Muscle layer of colon (tissue), 2 donors: ENCODE measurements around the gene UVRAG.

Experiments used
- H3K27ac ChIP-seq: one replicate; pipeline ENCODE4 v1.7.0; 2013; ENCODE audit warnings: low read depth, mild to moderate bottlenecking, low read length, moderate library complexity
- H3K27me3 ChIP-seq, 2 donors: one replicate each; pipeline ENCODE4 v1.7.0; 2013; ENCODE audit warnings: low read length in 2 of 2, mild to moderate bottlenecking in 2 of 2; ENCODE audit not compliant: insufficient read depth in 2 of 2, control insufficient read depth in 1 of 2
- H3K36me3 ChIP-seq: one replicate; pipeline ENCODE4 v1.7.0; 2013; ENCODE audit warnings: mild to moderate bottlenecking, low read length; ENCODE audit not compliant: insufficient read depth
- H3K4me1 ChIP-seq: one replicate; pipeline ENCODE4 v1.7.0; 2013; ENCODE audit warnings: mild to moderate bottlenecking, low read length; ENCODE audit not compliant: insufficient read depth
- H3K4me3 ChIP-seq, 2 donors: one replicate each; pipeline ENCODE4 v1.7.0; 2013; ENCODE audit warnings: low read length in 2 of 2, low read depth in 1 of 2, mild to moderate bottlenecking in 1 of 2, moderate library complexity in 1 of 2
- H3K9ac ChIP-seq: one replicate; pipeline ENCODE4 v1.7.0; 2013; ENCODE audit warnings: low read length
- H3K9me3 ChIP-seq: one replicate; pipeline ENCODE4 v1.7.0; 2013; ENCODE audit warnings: mild to moderate bottlenecking, low read length
- donor health status: abdominal sarcoma.
- donor health status: Adenocarcinoma of cecum.

UVRAG gene

GRCh38 chr11:75785187-75785586 is 29.8 kb upstream of the UVRAG start:
- H3K9ac ChIP-seq, result no peak overlapping the region
- H3K36me3 ChIP-seq, result no peaks in the 10 kb centered on the region
- H3K9me3 ChIP-seq, result no peaks in the 10 kb centered on the region
- H3K27me3 ChIP-seq, result no peaks in the 10 kb centered on the region
- no peak overlapping the region for H3K4me3 ChIP-seq
- H3K27ac ChIP-seq, result no peak overlapping the region
- no peaks in the 10 kb centered on the region for H3K4me1 ChIP-seq

GRCh38 chr11:75786101-75786736 is 28.8 kb upstream of the UVRAG start:
- no peaks in the 10 kb centered on the region for H3K9me3 ChIP-seq

GRCh38 chr11:75789521-75789920 is 25.5 kb upstream of the UVRAG start:
- Histone ChIP-seq H3K27me3 (no peaks in the 10 kb centered on the region), H3K9me3 (no peaks in the 10 kb centered on the region), H3K4me3 (no peak overlapping the region), H3K4me1 (no peaks in the 10 kb centered on the region), H3K9ac (no peak overlapping the region), H3K36me3 (no peaks in the 10 kb centered on the region), H3K27ac (no peak overlapping the region)

More at GRCh38 chr11:75786101-75786736, 28.8 kb upstream of the UVRAG start:
- Histone ChIP-seq H3K9ac (no peak overlapping the region), H3K27me3 (no peaks in the 10 kb centered on the region), H3K4me1 (no peaks in the 10 kb centered on the region), H3K36me3 (no peaks in the 10 kb centered on the region), H3K4me3 (no peak overlapping the region), H3K27ac (no peak overlapping the region)

- Histone ChIP-seq H3K4me1 (no peaks in the 10 kb centered on the region), H3K9ac (no peak overlapping the region), H3K27me3 (no peaks in the 10 kb centered on the region), H3K36me3 (no peaks in the 10 kb centered on the region), H3K4me3 (no peak overlapping the region), H3K9me3 (no peaks in the 10 kb centered on the region), H3K27ac (no peak overlapping the region)
These were observed 24.0 kb upstream of the UVRAG start for GRCh38 chr11:75790986-75791385.

GRCh38 chr11:75792127-75792731 is 22.8 kb upstream of the UVRAG start:
- Histone ChIP-seq H3K9me3 (no peaks in the 10 kb centered on the region), H3K36me3 (no peaks in the 10 kb centered on the region), H3K27me3 (no peaks in the 10 kb centered on the region), H3K4me1 (no peaks in the 10 kb centered on the region), H3K4me3 (no peak overlapping the region), H3K9ac (no peak overlapping the region), H3K27ac (no peak overlapping the region)

GRCh38 chr11:75792997-75793800 is 21.8 kb upstream of the UVRAG start:
- Histone ChIP-seq H3K9ac (no peak overlapping the region), H3K9me3 (no peaks in the 10 kb centered on the region), H3K27me3 (no peaks in the 10 kb centered on the region), H3K36me3 (no peaks in the 10 kb centered on the region), H3K4me3 (no peak overlapping the region), H3K27ac (no peak overlapping the region), H3K4me1 (no peaks in the 10 kb centered on the region)

- no peaks in the 10 kb centered on the region for H3K36me3 ChIP-seq
- H3K4me1 ChIP-seq, result no peaks in the 10 kb centered on the region
- H3K9ac ChIP-seq, result no peak overlapping the region
- no peak overlapping the region for H3K4me3 ChIP-seq
- no peaks in the 10 kb centered on the region for H3K9me3 ChIP-seq
- no peaks in the 10 kb centered on the region for H3K27me3 ChIP-seq
- H3K27ac ChIP-seq, result no peak overlapping the region
These were observed 21.0 kb upstream of the UVRAG start for GRCh38 chr11:75793966-75794365.

- no peak overlapping the region for H3K9ac ChIP-seq
- no peak overlapping the region for H3K27ac ChIP-seq
- no peaks in the 10 kb centered on the region for H3K9me3 ChIP-seq
- no peaks in the 10 kb centered on the region for H3K4me1 ChIP-seq
- no peaks in the 10 kb centered on the region for H3K36me3 ChIP-seq
- no peak overlapping the region for H3K4me3 ChIP-seq
- H3K27me3 ChIP-seq, result no peaks in the 10 kb centered on the region
These were observed 19.5 kb upstream of the UVRAG start for GRCh38 chr11:75795276-75796090.

- no peaks in the 10 kb centered on the region for H3K4me1 ChIP-seq
- no peak overlapping the region for H3K9ac ChIP-seq
- no peaks in the 10 kb centered on the region for H3K36me3 ChIP-seq
- H3K27ac ChIP-seq, result no peak overlapping the region
- no peaks in the 10 kb centered on the region for H3K27me3 ChIP-seq
- H3K9me3 ChIP-seq, result no peaks in the 10 kb centered on the region
- H3K4me3 ChIP-seq, result no peak overlapping the region
These were observed 18.9 kb upstream of the UVRAG start for GRCh38 chr11:75796091-75796435.

- H3K27ac ChIP-seq, result no peak overlapping the region
- H3K27me3 ChIP-seq, result no peaks in the 10 kb centered on the region
- H3K36me3 ChIP-seq, result no peaks in the 10 kb centered on the region
- no peak overlapping the region for H3K4me3 ChIP-seq
- no peaks in the 10 kb centered on the region for H3K4me1 ChIP-seq
- no peaks in the 10 kb centered on the region for H3K9me3 ChIP-seq
- no peak overlapping the region for H3K9ac ChIP-seq
These were observed 17.9 kb upstream of the UVRAG start for GRCh38 chr11:75797116-75797515.

GRCh38 chr11:75797792-75798191 is 17.2 kb upstream of the UVRAG start:
- no peak overlapping the region for H3K27ac ChIP-seq
- no peaks in the 10 kb centered on the region for H3K4me1 ChIP-seq
- H3K9ac ChIP-seq, result no peak overlapping the region
- no peaks in the 10 kb centered on the region for H3K9me3 ChIP-seq
- H3K27me3 ChIP-seq, result no peaks in the 10 kb centered on the region
- H3K36me3 ChIP-seq, result no peaks in the 10 kb centered on the region
- no peak overlapping the region for H3K4me3 ChIP-seq
